Measurements from ENCODE around the gene TMEM218.

TMEM218 gene

DNA sequence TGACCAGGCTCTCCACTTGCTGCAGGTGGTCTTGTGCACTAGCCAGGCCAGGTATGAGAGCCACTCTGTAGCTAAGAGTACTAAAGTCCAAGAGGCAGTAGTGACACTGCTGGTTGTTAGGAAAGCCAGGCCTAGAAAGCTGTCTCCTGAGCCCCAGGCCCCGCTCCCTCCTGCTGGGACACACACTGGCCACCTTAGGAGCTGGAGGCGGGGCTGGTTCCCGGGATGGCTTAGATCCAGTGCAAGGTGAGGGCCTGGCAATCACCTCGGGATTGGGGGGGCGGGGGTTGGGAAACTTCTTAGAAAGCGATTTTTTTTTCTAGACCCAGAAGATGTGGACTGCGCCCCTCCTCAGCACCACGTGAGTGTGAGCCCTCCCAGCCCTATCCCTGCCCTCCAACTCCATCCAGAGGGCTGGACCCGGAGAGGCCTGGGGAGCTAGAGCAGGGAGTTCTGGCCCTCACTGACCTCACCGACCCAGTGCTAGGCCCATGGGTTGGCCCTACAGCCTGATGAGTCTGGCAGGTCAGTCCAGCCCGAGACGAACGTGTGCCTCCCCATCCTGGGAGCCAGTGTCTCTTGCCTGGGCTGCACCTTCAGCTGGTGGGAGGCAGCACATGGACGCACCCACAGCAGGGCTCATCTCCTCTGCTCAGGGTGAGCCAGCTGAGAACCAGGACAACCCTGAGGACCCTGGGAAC is 30.2 kb downstream of the TMEM218 start:
- Histone ChIP-seq H3K27me3 (ENCODE audit: insufficient read depth, low read depth) (no peaks in the 10 kb centered on the region), H3K4me2 (no peak overlapping the region), H3K4me3 (IDR thresholded peaks at IDR 0.05; ENCODE audit: insufficient read depth, low read depth, low read length) (no peak overlapping the region), H3K36me3 (ENCODE audit: insufficient read depth) (no peaks in the 10 kb centered on the region), H3K9ac (no peak overlapping the region), H4K20me1 (ENCODE audit: insufficient read depth) (no peaks in the 10 kb centered on the region), H3K4me1 (ENCODE audit: low read depth, poor library complexity, severe bottlenecking) (no peaks in the 10 kb centered on the region), H3K27ac (no peak overlapping the region), H3K79me2 (ENCODE audit: insufficient read depth, low read depth) (no peaks in the 10 kb centered on the region), H2AFZ (ENCODE audit: low read depth) (no peak overlapping the region)
- TF ChIP-seq, protein P1, sequence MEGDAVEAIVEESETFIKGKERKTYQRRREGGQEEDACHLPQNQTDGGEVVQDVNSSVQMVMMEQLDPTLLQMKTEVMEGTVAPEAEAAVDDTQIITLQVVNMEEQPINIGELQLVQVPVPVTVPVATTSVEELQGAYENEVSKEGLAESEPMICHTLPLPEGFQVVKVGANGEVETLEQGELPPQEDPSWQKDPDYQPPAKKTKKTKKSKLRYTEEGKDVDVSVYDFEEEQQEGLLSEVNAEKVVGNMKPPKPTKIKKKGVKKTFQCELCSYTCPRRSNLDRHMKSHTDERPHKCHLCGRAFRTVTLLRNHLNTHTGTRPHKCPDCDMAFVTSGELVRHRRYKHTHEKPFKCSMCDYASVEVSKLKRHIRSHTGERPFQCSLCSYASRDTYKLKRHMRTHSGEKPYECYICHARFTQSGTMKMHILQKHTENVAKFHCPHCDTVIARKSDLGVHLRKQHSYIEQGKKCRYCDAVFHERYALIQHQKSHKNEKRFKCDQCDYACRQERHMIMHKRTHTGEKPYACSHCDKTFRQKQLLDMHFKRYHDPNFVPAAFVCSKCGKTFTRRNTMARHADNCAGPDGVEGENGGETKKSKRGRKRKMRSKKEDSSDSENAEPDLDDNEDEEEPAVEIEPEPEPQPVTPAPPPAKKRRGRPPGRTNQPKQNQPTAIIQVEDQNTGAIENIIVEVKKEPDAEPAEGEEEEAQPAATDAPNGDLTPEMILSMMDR (conservative IDR thresholded peaks at IDR 0.05; ENCODE audit: low read depth, low read length), result no peak

DNA sequence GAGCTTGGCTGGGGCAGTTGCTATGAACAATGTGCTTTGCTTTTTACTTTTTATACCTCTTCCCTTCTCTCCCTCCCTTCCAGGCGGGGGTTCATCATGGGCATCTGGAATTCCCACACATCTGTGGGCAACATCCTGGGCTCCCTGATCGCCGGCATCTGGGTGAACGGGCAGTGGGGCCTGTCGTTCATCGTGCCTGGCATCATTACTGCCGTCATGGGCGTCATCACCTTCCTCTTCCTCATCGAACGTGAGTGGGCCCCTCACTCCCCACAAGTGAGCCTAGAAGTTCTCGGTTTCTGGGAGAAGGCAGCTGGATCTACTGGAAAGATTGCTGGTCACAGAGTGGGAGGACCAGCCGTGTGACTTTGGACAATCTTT is 30.9 kb downstream of the TMEM218 start:
- Histone ChIP-seq H4K20me1 (ENCODE audit: insufficient read depth) (no peaks in the 10 kb centered on the region), H3K79me2 (ENCODE audit: insufficient read depth, low read depth) (no peaks in the 10 kb centered on the region), H3K36me3 (ENCODE audit: insufficient read depth) (no peaks in the 10 kb centered on the region), H2AFZ (ENCODE audit: low read depth) (no peak overlapping the region), H3K4me3 (IDR thresholded peaks at IDR 0.05; ENCODE audit: insufficient read depth, low read depth, low read length) (no peak overlapping the region), H3K27me3 (ENCODE audit: insufficient read depth, low read depth) (no peaks in the 10 kb centered on the region), H3K4me1 (ENCODE audit: low read depth, poor library complexity, severe bottlenecking) (no peaks in the 10 kb centered on the region), H3K4me2 (no peak overlapping the region), H3K9ac (no peak overlapping the region), H3K27ac (no peak overlapping the region)
- TF ChIP-seq, protein P1 (conservative IDR thresholded peaks at IDR 0.05; ENCODE audit: low read depth, low read length), result no peak

DNA sequence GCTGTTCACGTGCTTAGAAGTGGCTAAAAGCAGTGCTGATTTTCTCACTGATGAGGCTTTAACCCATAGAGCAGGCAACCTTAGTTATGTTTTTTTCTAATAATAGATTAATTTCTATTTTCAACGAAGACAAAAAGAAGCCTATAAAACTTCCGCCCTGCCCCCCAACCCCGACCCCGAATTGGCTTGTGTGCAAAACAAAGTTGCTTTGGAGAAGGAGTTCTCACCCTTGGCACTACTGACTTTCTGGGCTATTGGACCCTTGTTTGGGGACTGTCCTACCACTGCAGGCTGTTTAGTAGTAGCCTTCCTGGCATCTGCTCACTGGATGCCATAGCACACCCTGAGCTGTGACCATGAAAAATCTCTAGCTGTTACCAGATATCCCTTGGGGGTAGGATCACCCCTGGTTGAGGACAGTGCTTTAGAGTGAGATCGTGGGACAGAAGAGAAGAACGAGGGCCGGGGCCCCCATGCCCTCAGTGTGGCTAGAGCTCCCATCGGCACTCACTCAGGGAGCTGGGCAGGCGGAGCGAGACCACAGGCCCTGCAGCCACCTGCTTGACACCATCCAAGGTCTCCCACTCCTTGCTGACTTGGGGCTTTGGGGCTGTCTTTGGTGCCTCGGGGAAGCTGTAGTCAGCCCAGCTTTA is 31.4 kb downstream of the TMEM218 start:
- no peak overlapping the region for H3K9ac ChIP-seq
- H3K79me2 ChIP-seq (ENCODE audit: insufficient read depth, low read depth), result no peaks in the 10 kb centered on the region
- no peak overlapping the region for H3K4me2 ChIP-seq
- H3K36me3 ChIP-seq (ENCODE audit: insufficient read depth), result no peaks in the 10 kb centered on the region
- H3K4me3 ChIP-seq (IDR thresholded peaks at IDR 0.05; ENCODE audit: insufficient read depth, low read depth, low read length), result no peak overlapping the region
- TF ChIP-seq, protein P1 (conservative IDR thresholded peaks at IDR 0.05; ENCODE audit: low read depth, low read length), result no peak
- no peaks in the 10 kb centered on the region for H3K27me3 ChIP-seq (ENCODE audit: insufficient read depth, low read depth)
- no peaks in the 10 kb centered on the region for H4K20me1 ChIP-seq (ENCODE audit: insufficient read depth)
- no peaks in the 10 kb centered on the region for H3K4me1 ChIP-seq (ENCODE audit: low read depth, poor library complexity, severe bottlenecking)
- no peak overlapping the region for H3K27ac ChIP-seq
- H2AFZ ChIP-seq (ENCODE audit: low read depth), result no peak overlapping the region

DNA sequence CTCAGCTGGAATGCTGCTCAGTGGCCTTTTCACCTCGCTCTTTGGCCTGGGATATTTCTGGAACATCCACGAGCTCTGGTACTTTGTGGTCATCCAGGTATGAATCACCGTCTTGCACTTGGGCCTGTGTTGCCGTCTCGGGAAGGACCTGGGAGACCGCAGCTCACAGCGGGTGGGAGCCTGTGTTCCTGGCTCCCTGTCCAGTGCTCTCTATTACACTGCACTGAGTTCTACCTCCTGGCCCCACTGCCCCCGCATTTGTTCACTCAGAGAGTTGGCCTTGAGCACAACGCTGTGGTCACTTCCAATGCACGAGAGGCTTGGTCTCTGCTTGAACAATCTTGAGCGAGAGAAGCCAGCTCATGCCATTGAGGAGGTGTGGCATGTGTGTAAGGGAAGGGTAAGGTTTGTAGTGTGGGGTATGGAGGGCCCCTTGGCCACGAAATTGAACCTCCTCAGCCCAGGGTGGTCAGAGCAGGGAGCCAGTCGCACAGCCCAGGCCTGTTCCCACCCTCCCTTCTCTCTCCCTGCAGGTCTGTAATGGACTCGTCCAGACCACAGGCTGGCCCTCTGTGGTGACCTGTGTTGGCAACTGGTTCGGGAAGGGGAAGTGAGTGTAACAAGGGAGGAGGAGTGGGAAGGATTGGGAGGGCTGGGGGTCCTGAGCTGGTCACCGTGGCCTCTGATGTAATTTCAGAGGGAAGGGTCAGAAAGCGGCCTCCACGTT is 32.1 kb downstream of the TMEM218 start:
- H2AFZ ChIP-seq (ENCODE audit: low read depth), result no peak overlapping the region

More for the DNA sequence above, 32.1 kb downstream of the TMEM218 start:
- no peak overlapping the region for H3K4me3 ChIP-seq (IDR thresholded peaks at IDR 0.05; ENCODE audit: insufficient read depth, low read depth, low read length)
- no peaks in the 10 kb centered on the region for H3K4me1 ChIP-seq (ENCODE audit: low read depth, poor library complexity, severe bottlenecking)
- no peak overlapping the region for H3K9ac ChIP-seq
- no peak overlapping the region for H3K4me2 ChIP-seq
- H4K20me1 ChIP-seq (ENCODE audit: insufficient read depth), result no peaks in the 10 kb centered on the region
- H3K27ac ChIP-seq, result no peak overlapping the region
- TF ChIP-seq, protein P1 (conservative IDR thresholded peaks at IDR 0.05; ENCODE audit: low read depth, low read length), result no peak
- no peaks in the 10 kb centered on the region for H3K36me3 ChIP-seq (ENCODE audit: insufficient read depth)
- no peaks in the 10 kb centered on the region for H3K27me3 ChIP-seq (ENCODE audit: insufficient read depth, low read depth)
- H3K79me2 ChIP-seq (ENCODE audit: insufficient read depth, low read depth), result no peaks in the 10 kb centered on the region

Data from KMS-11 (cell line).